ENCODE results near the gene PPP3CA. TPM values are rescaled to one million over a fixed set of nuclear protein-coding genes. Genes with fewer than 3 reads are reported as not detected.
A peak's percentile ranks its signal among the peaks of the same experiment; 100 is the strongest.

Gene PPP3CA
- total and polyA plus RNA-seq, 2 of the 13 experiments (the other 11 are each of a cell fraction or from before 2014, with no cell fraction given) = 4.8 to 13.2 TPM

GRCh38 chr4:101169044-101170014, 178.0 kb downstream of the PPP3CA start (continued):
- no peak for TF ChIP-seq ZBTB3 (CRISPR knock-in tag; IDR thresholded peaks at IDR 0.05; ENCODE audit: borderline replicate concordance, low read depth)
- TF ChIP-seq DRAP1 (CRISPR knock-in tag; IDR thresholded peaks at IDR 0.05) = peak; percentile 53; the same call in 1 of the 2 replicates
- no peak for TF ChIP-seq AHR (CRISPR knock-in tag; IDR thresholded peaks at IDR 0.05)
- no peak for TF ChIP-seq ZNF567 (CRISPR knock-in tag; IDR thresholded peaks at IDR 0.05; ENCODE audit: borderline replicate concordance)
- TF ChIP-seq SRY (CRISPR knock-in tag; IDR thresholded peaks at IDR 0.05) = no peak
- no peak for TF ChIP-seq USF2 (IDR thresholded peaks at IDR 0.05; ENCODE audit: low read depth, low read length)
- no peak for TF ChIP-seq USF2 (CRISPR knock-in tag; IDR thresholded peaks at IDR 0.05; ENCODE audit: borderline replicate concordance)
- TF ChIP-seq HMGXB4 (CRISPR knock-in tag; IDR thresholded peaks at IDR 0.05; ENCODE audit: borderline replicate concordance in 1 of 2, low read depth in 1 of 2) = peak in 1 of 2 experiments; percentile 67; a peak in 1 of 4 replicates
- TF ChIP-seq, protein P1, sequence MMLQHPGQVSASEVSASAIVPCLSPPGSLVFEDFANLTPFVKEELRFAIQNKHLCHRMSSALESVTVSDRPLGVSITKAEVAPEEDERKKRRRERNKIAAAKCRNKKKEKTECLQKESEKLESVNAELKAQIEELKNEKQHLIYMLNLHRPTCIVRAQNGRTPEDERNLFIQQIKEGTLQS (CRISPR knock-in tag; IDR thresholded peaks at IDR 0.05) = no peak
- TF ChIP-seq RBFOX2 (IDR thresholded peaks at IDR 0.05; ENCODE audit: low read depth, low read length) = no peak
- TF ChIP-seq, protein P2, sequence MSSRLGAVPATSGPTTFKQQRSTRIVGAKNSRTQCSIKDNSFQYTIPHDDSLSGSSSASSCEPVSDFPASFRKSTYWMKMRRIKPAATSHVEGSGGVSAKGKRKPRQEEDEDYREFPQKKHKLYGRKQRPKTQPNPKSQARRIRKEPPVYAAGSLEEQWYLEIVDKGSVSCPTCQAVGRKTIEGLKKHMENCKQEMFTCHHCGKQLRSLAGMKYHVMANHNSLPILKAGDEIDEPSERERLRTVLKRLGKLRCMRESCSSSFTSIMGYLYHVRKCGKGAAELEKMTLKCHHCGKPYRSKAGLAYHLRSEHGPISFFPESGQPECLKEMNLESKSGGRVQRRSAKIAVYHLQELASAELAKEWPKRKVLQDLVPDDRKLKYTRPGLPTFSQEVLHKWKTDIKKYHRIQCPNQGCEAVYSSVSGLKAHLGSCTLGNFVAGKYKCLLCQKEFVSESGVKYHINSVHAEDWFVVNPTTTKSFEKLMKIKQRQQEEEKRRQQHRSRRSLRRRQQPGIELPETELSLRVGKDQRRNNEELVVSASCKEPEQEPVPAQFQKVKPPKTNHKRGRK (CRISPR knock-in tag; IDR thresholded peaks at IDR 0.05) = no peak
- TF ChIP-seq ZNF766 (CRISPR knock-in tag; IDR thresholded peaks at IDR 0.05; ENCODE audit: borderline replicate concordance) = no peak
- no peak for TF ChIP-seq TCF12 (IDR thresholded peaks at IDR 0.05)
- no peak for TF ChIP-seq TCF12 (CRISPR knock-in tag; IDR thresholded peaks at IDR 0.05)
- TF ChIP-seq, protein P3, sequence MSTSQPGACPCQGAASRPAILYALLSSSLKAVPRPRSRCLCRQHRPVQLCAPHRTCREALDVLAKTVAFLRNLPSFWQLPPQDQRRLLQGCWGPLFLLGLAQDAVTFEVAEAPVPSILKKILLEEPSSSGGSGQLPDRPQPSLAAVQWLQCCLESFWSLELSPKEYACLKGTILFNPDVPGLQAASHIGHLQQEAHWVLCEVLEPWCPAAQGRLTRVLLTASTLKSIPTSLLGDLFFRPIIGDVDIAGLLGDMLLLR (CRISPR knock-in tag; IDR thresholded peaks at IDR 0.05) = no peak
- TF ChIP-seq IRF9 (CRISPR knock-in tag; IDR thresholded peaks at IDR 0.05; ENCODE audit: borderline replicate concordance) = no peak
- TF ChIP-seq NFKB2 (CRISPR knock-in tag; IDR thresholded peaks at IDR 0.05; ENCODE audit: borderline replicate concordance) = no peak
- TF ChIP-seq, protein P4, sequence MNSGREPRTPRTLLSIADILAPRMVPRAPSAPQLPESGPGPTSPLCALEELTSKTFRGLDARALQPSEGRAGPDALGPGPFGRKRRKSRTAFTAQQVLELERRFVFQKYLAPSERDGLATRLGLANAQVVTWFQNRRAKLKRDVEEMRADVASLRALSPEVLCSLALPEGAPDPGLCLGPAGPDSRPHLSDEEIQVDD (CRISPR knock-in tag; IDR thresholded peaks at IDR 0.05; ENCODE audit: borderline replicate concordance) = no peak
